ENCODE results near the gene ST8SIA5. TPM values are rescaled to one million over a fixed set of nuclear protein-coding genes. Genes with fewer than 3 reads are reported as not detected.

Gene ST8SIA5
- total and polyA plus RNA-seq, 2 donors (not counting 1 experiment from before 2014, with no cell fraction given), result under 0.01 to 0.01 TPM

GRCh38 chr18:46659484-46659883 is 97.4 kb downstream of the ST8SIA5 start:
- H3K9ac ChIP-seq (ENCODE audit: insufficient read depth, low read length), result no peak overlapping the region
- no peaks in the 10 kb centered on the region for H3K79me2 ChIP-seq (ENCODE audit: control insufficient read depth, insufficient read depth, low read length)
- no peak overlapping the region for H3K4me2 ChIP-seq (ENCODE audit: extremely low read depth, insufficient read depth, low read length)
- no peaks in the 10 kb centered on the region for H4K20me1 ChIP-seq (ENCODE audit: control insufficient read depth, extremely low read depth, insufficient read depth, low read length)
- H3K4me1 ChIP-seq (ENCODE audit: control insufficient read depth, extremely low read depth, insufficient read depth, low read length), result no peaks in the 10 kb centered on the region
- H3K9me3 ChIP-seq (ENCODE audit: control insufficient read depth, insufficient read depth, low read depth, low read length), result no peaks in the 10 kb centered on the region
- no peak overlapping the region for H3K4me3 ChIP-seq (replicated peaks in 1 of 4; ENCODE audit: control extremely low read depth in 1 of 4, insufficient read depth in 1 of 4, low read depth in 3 of 4, low read length in 4 of 4)
- no peak overlapping the region for H3K27ac ChIP-seq (ENCODE audit: insufficient read depth, low read length)
- no peak for DNase-seq (ENCODE audit: low read depth in 2 of 2)
- TF ChIP-seq EZH2 (IDR thresholded peaks at IDR 0.05; ENCODE audit: low read length, missing control alignments) (no peak), CTCF (conservative IDR thresholded peaks at IDR 0.05 in 1 of 2, IDR thresholded peaks at IDR 0.05 in 1 of 2; ENCODE audit: low read depth in 1 of 2, low read length in 2 of 2) (no peak)
- H2AFZ ChIP-seq (ENCODE audit: low read length), result no peak overlapping the region
- no peaks in the 10 kb centered on the region for H3K36me3 ChIP-seq (ENCODE audit: control insufficient read depth, insufficient read depth, low read length)
- no peaks in the 10 kb centered on the region for H3K27me3 ChIP-seq (ENCODE audit: control insufficient read depth, insufficient read depth, low read length)

GRCh38 chr18:46657115-46657955 is 99.5 kb downstream of the ST8SIA5 start, which contains the start of gene LOXHD1:
TSS of gene LOXHD1 (minus strand) at chr18:46657220. CDS start at chr18:46657033, 187 bp downstream.
- no peaks in the 10 kb centered on the region for H4K20me1 ChIP-seq (ENCODE audit: control insufficient read depth, extremely low read depth, insufficient read depth, low read length)
- H3K9me3 ChIP-seq (ENCODE audit: control insufficient read depth, insufficient read depth, low read depth, low read length), result no peaks in the 10 kb centered on the region
- no peak for TF ChIP-seq CTCF (conservative IDR thresholded peaks at IDR 0.05 in 1 of 2, IDR thresholded peaks at IDR 0.05 in 1 of 2; ENCODE audit: low read depth in 1 of 2, low read length in 2 of 2)
- TF ChIP-seq EZH2 (IDR thresholded peaks at IDR 0.05; ENCODE audit: low read length, missing control alignments), result no peak
- no peaks in the 10 kb centered on the region for H3K79me2 ChIP-seq (ENCODE audit: control insufficient read depth, insufficient read depth, low read length)
- H3K4me2 ChIP-seq (ENCODE audit: extremely low read depth, insufficient read depth, low read length), result no peak within 1 kb of the TSS
- no peak for DNase-seq (ENCODE audit: low read depth in 2 of 2)
- no peak within 1 kb of the TSS for H3K4me3 ChIP-seq (replicated peaks in 1 of 4; ENCODE audit: control extremely low read depth in 1 of 4, insufficient read depth in 1 of 4, low read depth in 3 of 4, low read length in 4 of 4)
- H3K27me3 ChIP-seq (ENCODE audit: control insufficient read depth, insufficient read depth, low read length), result no peaks in the 10 kb centered on the region
- H3K4me1 ChIP-seq (ENCODE audit: control insufficient read depth, extremely low read depth, insufficient read depth, low read length), result no peaks in the 10 kb centered on the region
- no peak within 1 kb of the TSS for H2AFZ ChIP-seq (ENCODE audit: low read length)
- H3K27ac ChIP-seq (ENCODE audit: insufficient read depth, low read length), result no peak within 1 kb of the TSS
- H3K9ac ChIP-seq (ENCODE audit: insufficient read depth, low read length), result no peak within 1 kb of the TSS
- no peaks in the 10 kb centered on the region for H3K36me3 ChIP-seq (ENCODE audit: control insufficient read depth, insufficient read depth, low read length)

- no peak overlapping the region for H3K4me3 ChIP-seq (replicated peaks in 1 of 4; ENCODE audit: control extremely low read depth in 1 of 4, insufficient read depth in 1 of 4, low read depth in 3 of 4, low read length in 4 of 4)
- H3K4me2 ChIP-seq (ENCODE audit: extremely low read depth, insufficient read depth, low read length), result no peak overlapping the region
- TF ChIP-seq EZH2 (IDR thresholded peaks at IDR 0.05; ENCODE audit: low read length, missing control alignments), result no peak
- no peak for TF ChIP-seq CTCF (conservative IDR thresholded peaks at IDR 0.05 in 1 of 2, IDR thresholded peaks at IDR 0.05 in 1 of 2; ENCODE audit: low read depth in 1 of 2, low read length in 2 of 2)
These were observed 100.3 kb downstream of the ST8SIA5 start for GRCh38 chr18:46656326-46657114.

More at GRCh38 chr18:46656326-46657114, 100.3 kb downstream of the ST8SIA5 start:
- no peaks in the 10 kb centered on the region for H3K27me3 ChIP-seq (ENCODE audit: control insufficient read depth, insufficient read depth, low read length)
- no peak overlapping the region for H2AFZ ChIP-seq (ENCODE audit: low read length)
- H3K36me3 ChIP-seq (ENCODE audit: control insufficient read depth, insufficient read depth, low read length), result no peaks in the 10 kb centered on the region
- H4K20me1 ChIP-seq (ENCODE audit: control insufficient read depth, extremely low read depth, insufficient read depth, low read length), result no peaks in the 10 kb centered on the region
- no peak for DNase-seq (ENCODE audit: low read depth in 2 of 2)
- no peaks in the 10 kb centered on the region for H3K79me2 ChIP-seq (ENCODE audit: control insufficient read depth, insufficient read depth, low read length)
- H3K27ac ChIP-seq (ENCODE audit: insufficient read depth, low read length), result no peak overlapping the region
- no peak overlapping the region for H3K9ac ChIP-seq (ENCODE audit: insufficient read depth, low read length)
- no peaks in the 10 kb centered on the region for H3K9me3 ChIP-seq (ENCODE audit: control insufficient read depth, insufficient read depth, low read depth, low read length)
- no peaks in the 10 kb centered on the region for H3K4me1 ChIP-seq (ENCODE audit: control insufficient read depth, extremely low read depth, insufficient read depth, low read length)

Data from fibroblast of lung (primary cell).